Keratinocyte (primary cell): Measurements from ENCODE around the gene KRTAP19-6. TPM values are rescaled to one million over a fixed set of nuclear protein-coding genes. Genes with fewer than 3 reads are reported as not detected.

Source experiments
- DNase-seq: peaks from one replicate; pipeline ENCODE4 v3.0.0-alpha.2; 2011; ENCODE audit warnings: low read depth, missing footprints, low spot score
- FAIRE-seq: peaks from 2 replicates; lab custom pipeline; 2011; peaks lifted over from hg19 to GRCh38; lab: Jason Lieb, UNC
- H2AFZ ChIP-seq: 2 replicates; pipeline ENCODE4 v1.6.0; 2012; ENCODE audit warnings: low read length, control low read depth, inconsistent platforms; ENCODE audit not compliant: control insufficient read depth
- H3K27ac ChIP-seq: 2 replicates; pipeline ENCODE4 v1.5.1; 2011; ENCODE audit warnings: low read length; ENCODE audit not compliant: control insufficient read depth, insufficient read depth
- H3K27me3 ChIP-seq: 3 replicates; pipeline ENCODE4 v1.6.0; 2011; ENCODE audit warnings: low read length; ENCODE audit not compliant: control insufficient read depth, insufficient read depth; ENCODE audit errors: extremely low read depth
- H3K36me3 ChIP-seq, 2 experiments: 2 replicates in 1 of 2; 3 replicates in 1 of 2; pipeline ENCODE4 v1.5.1; 2011; ENCODE audit warnings: low read length in 2 of 2, mild to moderate bottlenecking in 1 of 2; ENCODE audit not compliant: control insufficient read depth in 2 of 2, insufficient read depth in 2 of 2; ENCODE audit errors: extremely low read depth in 1 of 2
- H3K4me1 ChIP-seq: 3 replicates; pipeline ENCODE4 v1.5.1; 2011; ENCODE audit warnings: low read length; ENCODE audit not compliant: control insufficient read depth, insufficient read depth; ENCODE audit errors: extremely low read depth
- H3K4me2 ChIP-seq: 3 replicates; pipeline ENCODE4 v1.6.0; 2011; ENCODE audit warnings: low read depth, low read length; ENCODE audit not compliant: control insufficient read depth, insufficient read depth; ENCODE audit errors: extremely low read depth
- H3K4me3 ChIP-seq, 3 experiments: fragments of 200-600 bp in 1 of 3; sonication (generic) in 1 of 3; 2 replicates in 2 of 3; 3 replicates in 1 of 3; pipeline ENCODE4 v1.5.1; 2011 to 2016; ENCODE audit warnings: low read length in 3 of 3, mild to moderate bottlenecking in 3 of 3, control low read depth in 2 of 3, inconsistent platforms in 1 of 3, low read depth in 1 of 3, mixed read lengths in 1 of 3, mixed run types in 1 of 3, moderate library complexity in 1 of 3; ENCODE audit not compliant: control insufficient read depth in 2 of 3, insufficient read depth in 2 of 3; ENCODE audit errors: extremely low read depth in 1 of 3
- H3K79me2 ChIP-seq: 2 replicates; pipeline ENCODE4 v1.6.0; 2012; ENCODE audit warnings: low read length; ENCODE audit not compliant: control insufficient read depth, insufficient read depth
- H3K9ac ChIP-seq: 3 replicates; pipeline ENCODE4 v1.6.0; 2011; ENCODE audit warnings: low read length; ENCODE audit not compliant: control insufficient read depth, insufficient read depth; ENCODE audit errors: extremely low read depth
- H3K9me1 ChIP-seq: 3 replicates; pipeline ENCODE4 v1.6.0; 2011; ENCODE audit warnings: low read length; ENCODE audit not compliant: control insufficient read depth, insufficient read depth; ENCODE audit errors: extremely low read depth
- H3K9me3 ChIP-seq: 2 replicates; pipeline ENCODE4 v1.5.1; 2012; ENCODE audit warnings: low read depth, low read length; ENCODE audit not compliant: control insufficient read depth
- H4K20me1 ChIP-seq: 3 replicates; pipeline ENCODE4 v1.6.0; 2011; ENCODE audit warnings: low read length; ENCODE audit not compliant: control insufficient read depth, insufficient read depth; ENCODE audit errors: extremely low read depth
- EZH2 ChIP-seq: IDR thresholded peaks from one replicate; pipeline ENCODE4 v1.6.1; 2012; ENCODE audit warnings: inconsistent platforms, mild to moderate bottlenecking, low read length, moderate library complexity
- dilution Hi-C: fragments of 300-500 bp; cut with MboI; formaldehyde crosslinking; loops from one replicate; pipeline ENCODE4 v1.7.0; 2020; ENCODE audit warnings: low sequenced_read_pairs; ENCODE audit not compliant: extremely low pct_ligation_motif_present
- polyA plus RNA-seq, 5 experiments: library from polyadenylated mRNA; depleted of rRNA in 3 of 5; stranded (reverse) in 3 of 5; stranded (forward) in 1 of 5; unstranded in 1 of 5; fragments of >200 nt; gene quantifications; 1 replicate in 1 of 5; 2 replicates in 3 of 5; 3 replicates in 1 of 5; pipeline versions ENCODE4 v1.2.1 to v1.2.3, GENCODE V29; 2011 to 2012; ENCODE audit warnings: missing spikeins in 2 of 5, low read depth in 1 of 5, low replicate concordance in 1 of 5
- TF ChIP-seq, protein P1 (sequence below), 3 experiments: IDR thresholded peaks in 1 of 3; conservative IDR thresholded peaks in 1 of 3; optimal IDR thresholded peaks in 1 of 3; 2 replicates in 2 of 3; 3 replicates in 1 of 3; pipeline versions ENCODE3 to v1.5.1; 2011; ENCODE audit warnings: low read length in 3 of 3, mild to moderate bottlenecking in 3 of 3, moderate library complexity in 2 of 3, control low read depth in 1 of 3, inconsistent platforms in 1 of 3; ENCODE audit not compliant: insufficient read depth in 2 of 3; ENCODE audit errors: extremely low read depth in 1 of 3

The KRTAP19-6 gene
- polyA plus RNA-seq, 1 donor (not counting 4 experiments of a cell fraction or from before 2014, with no cell fraction given) = not detected

GRCh38 chr21:30563072-30563471 is 21.4 kb upstream of the KRTAP19-6 start:
- no peak overlapping the region for H3K4me2 ChIP-seq
- no peak overlapping the region for H3K9ac ChIP-seq
- H3K4me1 ChIP-seq = no peaks in the 10 kb centered on the region
- no peaks in the 10 kb centered on the region for H3K36me3 ChIP-seq
- H3K79me2 ChIP-seq = no peaks in the 10 kb centered on the region
- dilution Hi-C loops = no loop called here
- no peak overlapping the region for H3K4me3 ChIP-seq
- H3K27me3 ChIP-seq = no peaks in the 10 kb centered on the region
- no peak overlapping the region for H2AFZ ChIP-seq
- FAIRE-seq (no peak), DNase-seq (no peak)
- no peaks in the 10 kb centered on the region for H3K9me3 ChIP-seq
- no peaks in the 10 kb centered on the region for H4K20me1 ChIP-seq
- no peak for TF ChIP-seq EZH2
- TF ChIP-seq, protein P1, sequence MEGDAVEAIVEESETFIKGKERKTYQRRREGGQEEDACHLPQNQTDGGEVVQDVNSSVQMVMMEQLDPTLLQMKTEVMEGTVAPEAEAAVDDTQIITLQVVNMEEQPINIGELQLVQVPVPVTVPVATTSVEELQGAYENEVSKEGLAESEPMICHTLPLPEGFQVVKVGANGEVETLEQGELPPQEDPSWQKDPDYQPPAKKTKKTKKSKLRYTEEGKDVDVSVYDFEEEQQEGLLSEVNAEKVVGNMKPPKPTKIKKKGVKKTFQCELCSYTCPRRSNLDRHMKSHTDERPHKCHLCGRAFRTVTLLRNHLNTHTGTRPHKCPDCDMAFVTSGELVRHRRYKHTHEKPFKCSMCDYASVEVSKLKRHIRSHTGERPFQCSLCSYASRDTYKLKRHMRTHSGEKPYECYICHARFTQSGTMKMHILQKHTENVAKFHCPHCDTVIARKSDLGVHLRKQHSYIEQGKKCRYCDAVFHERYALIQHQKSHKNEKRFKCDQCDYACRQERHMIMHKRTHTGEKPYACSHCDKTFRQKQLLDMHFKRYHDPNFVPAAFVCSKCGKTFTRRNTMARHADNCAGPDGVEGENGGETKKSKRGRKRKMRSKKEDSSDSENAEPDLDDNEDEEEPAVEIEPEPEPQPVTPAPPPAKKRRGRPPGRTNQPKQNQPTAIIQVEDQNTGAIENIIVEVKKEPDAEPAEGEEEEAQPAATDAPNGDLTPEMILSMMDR (optimal IDR thresholded peaks at IDR 0.05 in 1 of 3, IDR thresholded peaks at IDR 0.05 in 1 of 3, conservative IDR thresholded peaks at IDR 0.05 in 1 of 3; ENCODE audit: extremely low read depth in 1 of 3, insufficient read depth in 2 of 3, low read length in 3 of 3) = no peak
- H3K9me1 ChIP-seq = no peaks in the 10 kb centered on the region
- no peak overlapping the region for H3K27ac ChIP-seq

DNA sequence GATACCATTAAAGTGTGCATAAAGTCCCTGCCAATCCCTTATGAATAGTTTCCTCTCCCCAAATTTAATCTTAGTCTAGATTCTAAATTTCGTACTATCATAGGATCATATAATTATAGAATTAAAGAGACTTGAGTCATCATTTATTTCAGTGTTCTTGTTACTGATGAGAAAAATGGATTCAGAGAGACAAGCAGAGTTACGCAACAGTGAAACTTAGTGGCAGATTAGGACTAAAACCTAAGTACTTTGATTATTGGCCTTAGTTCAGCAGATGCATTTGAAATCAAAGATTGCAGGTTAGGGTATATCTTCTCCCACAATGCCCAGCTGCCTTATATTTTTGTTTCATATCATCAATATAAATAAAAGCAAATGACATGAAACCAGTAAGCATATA is 20.3 kb upstream of the KRTAP19-6 start:
- no peaks in the 10 kb centered on the region for H3K27me3 ChIP-seq
- no peak for TF ChIP-seq EZH2
- TF ChIP-seq, protein P1 (optimal IDR thresholded peaks at IDR 0.05 in 1 of 3, IDR thresholded peaks at IDR 0.05 in 1 of 3, conservative IDR thresholded peaks at IDR 0.05 in 1 of 3; ENCODE audit: extremely low read depth in 1 of 3, insufficient read depth in 2 of 3, low read length in 3 of 3) = no peak
- no peak overlapping the region for H3K4me3 ChIP-seq
- DNase-seq = no peak
- no peak overlapping the region for H3K4me2 ChIP-seq
- H3K9me3 ChIP-seq = no peaks in the 10 kb centered on the region
- H3K27ac ChIP-seq = no peak overlapping the region
- H3K79me2 ChIP-seq = no peaks in the 10 kb centered on the region
- H3K9me1 ChIP-seq = no peaks in the 10 kb centered on the region
- dilution Hi-C loops = no loop called here
- no peaks in the 10 kb centered on the region for H4K20me1 ChIP-seq
- no peak overlapping the region for H3K9ac ChIP-seq
- FAIRE-seq = no peak
- H3K4me1 ChIP-seq = no peaks in the 10 kb centered on the region
- no peak overlapping the region for H2AFZ ChIP-seq
- H3K36me3 ChIP-seq = no peaks in the 10 kb centered on the region
